IMR-90 (cell line): ENCODE results near the gene HBD. TPM values are rescaled to one million over a fixed set of nuclear protein-coding genes. Genes with fewer than 3 reads are reported as not detected.

Experiments used
- ATAC-seq: fragments of 200-7000 bp; cut with Tn5 transposase; 2 replicates; pipeline ENCODE4 v1.9.1; 2020; ENCODE audit warnings: low read depth, mild to moderate bottlenecking, moderate library complexity
- BruUV-seq: library from RNA; stranded (reverse); fragments of 400-500 nt; replicated peaks from 2 replicates; lab custom pipeline; 2021; lab: Mats Ljungman, UMichigan
- CTCF ChIA-PET: fragments of 300-600 bp; formaldehyde crosslinking; extraction: SDS; loops from one replicate; lab custom pipeline; 2021; ENCODE audit warnings: antibody characterized with exemption; lab: Yijun Ruan, JAX
- POLR2A ChIA-PET: fragments of 300-600 bp; sonication (Branson Sonifier 250); formaldehyde crosslinking; loops from one replicate; lab custom pipeline; 2022; ENCODE audit warnings: antibody characterized with exemption; ENCODE audit not compliant: unreplicated experiment; lab: Charles Lee
- DNase-seq: peaks from one replicate; pipeline ENCODE4 v3.0.0; 2013
- H2AFZ ChIP-seq: replicated peaks from 2 replicates; pipeline ENCODE3; 2013; ENCODE audit warnings: low read length, mild to moderate bottlenecking; ENCODE audit not compliant: poor library complexity
- H2AK5ac ChIP-seq: 2 replicates; pipeline ENCODE4 v1.6.1; 2013; ENCODE audit warnings: low read depth, low read length, inconsistent platforms
- H2AK9ac ChIP-seq: replicated peaks from 2 replicates; pipeline ENCODE3; 2013; ENCODE audit warnings: mild to moderate bottlenecking, low read depth, low read length, moderate library complexity; ENCODE audit not compliant: poor library complexity
- H2BK120ac ChIP-seq: 2 replicates; pipeline ENCODE4 v1.6.1; 2013; ENCODE audit warnings: low read depth, low read length, inconsistent platforms
- H2BK15ac ChIP-seq: 3 replicates; pipeline ENCODE4 v1.6.1; 2013; ENCODE audit warnings: low read depth, low read length, inconsistent platforms
- H2BK20ac ChIP-seq: 2 replicates; pipeline ENCODE4 v1.6.1; 2013; ENCODE audit warnings: low read depth, mild to moderate bottlenecking, inconsistent platforms, low read length, moderate library complexity
- H2BK5ac ChIP-seq: 2 replicates; pipeline ENCODE4 v1.6.1; 2013; ENCODE audit warnings: mild to moderate bottlenecking, low read depth, low read length, inconsistent platforms; ENCODE audit not compliant: poor library complexity, severe bottlenecking
- H3K14ac ChIP-seq: replicated peaks from 2 replicates; pipeline ENCODE4 v1.6.1; 2013; ENCODE audit warnings: low read depth, low read length, inconsistent platforms
- H3K18ac ChIP-seq: 2 replicates; pipeline ENCODE4 v1.6.1; 2013; ENCODE audit warnings: low read depth, low read length, control low read depth
- H3K23ac ChIP-seq: 2 replicates; pipeline ENCODE4 v1.6.1; 2013; ENCODE audit warnings: low read depth, low read length, inconsistent platforms
- H3K27ac ChIP-seq: 2 replicates; pipeline ENCODE4 v1.5.1; 2013; ENCODE audit warnings: mild to moderate bottlenecking, control low read depth, low read length; ENCODE audit not compliant: insufficient read depth
- H3K27me3 ChIP-seq: 2 replicates; pipeline ENCODE4 v1.6.1; 2013; ENCODE audit warnings: low read length; ENCODE audit not compliant: control insufficient read depth, insufficient read depth
- H3K36me3 ChIP-seq: 2 replicates; pipeline ENCODE4 v1.6.1; 2013; ENCODE audit warnings: low read length, mixed read lengths; ENCODE audit not compliant: control insufficient read depth, insufficient read depth
- H3K4ac ChIP-seq: 2 replicates; pipeline ENCODE4 v1.6.1; 2013; ENCODE audit warnings: low read depth, low read length, inconsistent platforms
- H3K4me1 ChIP-seq: 2 replicates; pipeline ENCODE4 v1.6.1; 2013; ENCODE audit warnings: low read length, mixed read lengths; ENCODE audit not compliant: control insufficient read depth, insufficient read depth
- H3K4me2 ChIP-seq: 2 replicates; pipeline ENCODE4 v1.6.1; 2013; ENCODE audit warnings: low read depth, mild to moderate bottlenecking, control low read depth, low read length, moderate library complexity
- H3K4me3 ChIP-seq: 2 replicates; pipeline ENCODE4 v1.5.1; 2013; ENCODE audit warnings: low read depth, mild to moderate bottlenecking, control low read depth, low read length, moderate library complexity; ENCODE audit not compliant: insufficient read depth
- H3K56ac ChIP-seq: 2 replicates; pipeline ENCODE4 v1.6.1; 2013; ENCODE audit warnings: low read length, inconsistent platforms; ENCODE audit not compliant: insufficient read depth; ENCODE audit errors: extremely low read depth
- H3K79me1 ChIP-seq, 2 experiments: 2 replicates each; pipeline ENCODE4 v1.6.1; 2013; ENCODE audit warnings: low read length in 2 of 2, inconsistent platforms in 1 of 2, low read depth in 1 of 2
- H3K9ac ChIP-seq: 2 replicates; pipeline ENCODE4 v1.6.1; 2013; ENCODE audit warnings: low read depth, low read length, control low read depth
- H3K9me1 ChIP-seq: 2 replicates; pipeline ENCODE4 v1.6.1; 2013; ENCODE audit warnings: low read length, inconsistent platforms; ENCODE audit not compliant: insufficient read depth
- H3K9me3 ChIP-seq: 2 replicates; pipeline ENCODE4 v1.6.1; 2013; ENCODE audit warnings: low read length; ENCODE audit not compliant: control insufficient read depth, insufficient read depth
- H4K20me1 ChIP-seq: 2 replicates; pipeline ENCODE4 v1.6.1; 2013; ENCODE audit warnings: low read length, inconsistent platforms; ENCODE audit not compliant: insufficient read depth
- H4K5ac ChIP-seq: 2 replicates; pipeline ENCODE4 v1.6.1; 2013; ENCODE audit warnings: mild to moderate bottlenecking, low read depth, low read length, control low read depth
- H4K8ac ChIP-seq, 2 experiments: 2 replicates each; pipeline ENCODE4 v1.6.1; 2013; ENCODE audit warnings: low read depth in 2 of 2, low read length in 2 of 2, control low read depth in 1 of 2, inconsistent platforms in 1 of 2
- H4K91ac ChIP-seq: 2 replicates; pipeline ENCODE4 v1.6.1; 2013; ENCODE audit warnings: low read depth, low read length, inconsistent platforms; ENCODE audit not compliant: insufficient read depth
- BHLHE40 ChIP-seq: fragments of 150-350 bp; IDR thresholded peaks from 2 replicates; pipeline ENCODE4 v1.6.1; 2016; ENCODE audit warnings: mild to moderate bottlenecking, low read depth, low read length
- CHD1 ChIP-seq: IDR thresholded peaks from 2 replicates; pipeline ENCODE4 v1.6.1; 2012; ENCODE audit warnings: low read depth, low read length, improper control_type of control experiment
- CTCF ChIP-seq: conservative IDR thresholded peaks from 2 replicates; pipeline ENCODE4 v1.5.1; 2012; ENCODE audit warnings: mild to moderate bottlenecking, low read depth, low read length, improper control_type of control experiment
- FOS ChIP-seq: fragments of 150-350 bp; IDR thresholded peaks from 2 replicates; pipeline ENCODE4 v1.6.1; 2016; ENCODE audit warnings: low read depth, low read length
- MAFK ChIP-seq: IDR thresholded peaks from 2 replicates; pipeline ENCODE4 v1.6.1; 2012; ENCODE audit warnings: low read depth, low read length, improper control_type of control experiment
- MAZ ChIP-seq: IDR thresholded peaks from 2 replicates; pipeline ENCODE4 v1.6.1; 2012; ENCODE audit warnings: low read depth, mild to moderate bottlenecking, low read length, improper control_type of control experiment, moderate library complexity, borderline replicate concordance
- NFE2L2 ChIP-seq: fragments of 150-350 bp; IDR thresholded peaks from 2 replicates; pipeline ENCODE4 v1.6.1; 2016; ENCODE audit warnings: low read depth, mild to moderate bottlenecking, low read length
- POLR2A ChIP-seq: IDR thresholded peaks from 2 replicates; pipeline ENCODE4 v1.6.1; 2012; ENCODE audit warnings: mild to moderate bottlenecking, low read depth, low read length
- RFX5 ChIP-seq: IDR thresholded peaks from 2 replicates; pipeline ENCODE4 v1.8.0; 2012; ENCODE audit warnings: low read depth, mild to moderate bottlenecking, low read length, moderate library complexity
- SMC3 ChIP-seq: fragments of 150-350 bp; IDR thresholded peaks from 2 replicates; pipeline ENCODE4 v1.6.1; 2016; ENCODE audit warnings: low read depth, mild to moderate bottlenecking, antibody characterized with exemption, low read length, moderate library complexity
- USF2 ChIP-seq: fragments of 150-350 bp; IDR thresholded peaks from 2 replicates; pipeline ENCODE4 v1.6.1; 2017; ENCODE audit warnings: mild to moderate bottlenecking, antibody characterized with exemption, low read length, low read depth
- WGBS, 2 experiments: methylation state at CpG; one replicate each; pipeline versions ENCODE4 v1.1.5 to v1.1.7; 2013; ENCODE audit warnings: missing lambda C conversion rate in 2 of 2; ENCODE audit not compliant: insufficient read length in 1 of 2; ENCODE audit errors: extremely low coverage in 2 of 2; 5-methylcytosine and 5-hydroxymethylcytosine counted together
- dilution Hi-C: fragments of 300-500 bp; cut with HindIII; formaldehyde crosslinking; loops from one replicate; pipeline ENCODE4 v1.14.3; 2018; ENCODE audit warnings: low sequenced_read_pairs; ENCODE audit not compliant: unreplicated experiment
- in situ Hi-C: fragments of 300-500 bp; cut with MboI; formaldehyde crosslinking; loops from 3 replicates; pipeline ENCODE4 v1.14.3; 2019; ENCODE audit warnings: low sequenced_read_pairs, inconsistent platforms, mixed read lengths
- intact Hi-C: fragments of 100-400 bp; cut with micrococcal nuclease; formaldehyde crosslinking; loops from 2 replicates; pipeline ENCODE4 v1.10.0; 2022
- polyA plus RNA-seq, 3 experiments: library from polyadenylated mRNA; depleted of rRNA; stranded (reverse); fragments of >200 nt; gene quantifications; 2 replicates each; pipeline ENCODE4 v1.2.3, GENCODE V29; 2012; ENCODE audit warnings: low replicate concordance in 1 of 3
- total RNA-seq: library from RNA; depleted of rRNA; stranded (reverse); fragments of >200 nt; gene quantifications from 2 replicates; pipeline ENCODE4 v1.2.3, GENCODE V29; 2012

Gene HBD
- total and polyA plus RNA-seq, 2 of the 4 experiments (the other 2 are of a cell fraction) = 6.3 to 12.0 TPM

- no peak overlapping the region for H3K23ac ChIP-seq
- no peak overlapping the region for H3K9ac ChIP-seq
- no peaks in the 10 kb centered on the region for H3K9me3 ChIP-seq
- no peak overlapping the region for H3K56ac ChIP-seq
- no peak overlapping the region for H2AK9ac ChIP-seq
- H3K4ac ChIP-seq = no peak overlapping the region
- peaks cover 3% of the 10 kb centered on the region for H3K4me1 ChIP-seq
- no peak overlapping the region for H4K91ac ChIP-seq
- no peak overlapping the region for H2AFZ ChIP-seq
- no peaks in the 10 kb centered on the region for H3K79me1 ChIP-seq
- BruUV-seq = no TSS peak
- peak overlapping the region; percentile 55 for H2BK5ac ChIP-seq
- peak overlapping the region; percentile 57; the same call in 1 of the 2 replicates for H3K18ac ChIP-seq
- no peak overlapping the region for H2BK20ac ChIP-seq
- H4K8ac ChIP-seq = no peak overlapping the region
- POLR2A ChIA-PET = no interaction called here
- H2BK120ac ChIP-seq = no peak overlapping the region
- in situ Hi-C loops = no loop called here
- H3K4me2 ChIP-seq = no peak overlapping the region
- no peak overlapping the region for H2BK15ac ChIP-seq
- no peak for TF ChIP-seq POLR2A
- TF ChIP-seq SMC3 = no peak
- TF ChIP-seq RFX5 = no peak
- TF ChIP-seq USF2 = no peak
- no peak for TF ChIP-seq CHD1
- TF ChIP-seq CTCF = no peak
- TF ChIP-seq FOS = no peak
- no peak for TF ChIP-seq NFE2L2
- no peak for TF ChIP-seq MAZ
- no peak for TF ChIP-seq MAFK
- no peak for TF ChIP-seq BHLHE40
- no peaks in the 10 kb centered on the region for H3K36me3 ChIP-seq
- peaks cover 6% of the 10 kb centered on the region; the same call in 1 of the 2 replicates for H3K9me1 ChIP-seq
- dilution Hi-C loops = no loop called here
- no peak; the same call in 1 of the 2 replicates for ATAC-seq
- no peaks in the 10 kb centered on the region for H3K27me3 ChIP-seq
- H4K20me1 ChIP-seq = no peaks in the 10 kb centered on the region
- H2AK5ac ChIP-seq = no peak overlapping the region
- no peak for DNase-seq
- no CpG with 5 or more reads among the region's 2 CpGs for WGBS, 2 experiments
- no peak overlapping the region for H3K4me3 ChIP-seq
- no peak overlapping the region; the same call in 1 of the 2 replicates for H4K5ac ChIP-seq
- CTCF ChIA-PET = no interaction called here
- H3K14ac ChIP-seq = no peak overlapping the region
- no peak overlapping the region for H3K27ac ChIP-seq
- intact Hi-C loops = no loop called here
Measured at GRCh38 chr11:5229796-5230195, 4.5 kb downstream of the HBD start.
